DOHH2 (cell line): ENCODE measurements around the gene UAP1L1.

Source experiments
- CTCF ChIP-seq: fragments of 200-600 bp; sonication (generic); IDR thresholded peaks from one replicate; pipeline ENCODE4 v1.5.1; 2014; ENCODE audit warnings: antibody characterized with exemption, mild to moderate bottlenecking, low read depth, low read length; ENCODE audit not compliant: poor library complexity, severe bottlenecking
- EZH2phosphoT487 ChIP-seq: fragments of 200-600 bp; sonication (generic); IDR thresholded peaks from 2 replicates; pipeline ENCODE4 v1.6.1; 2017; ENCODE audit warnings: borderline replicate concordance, mild to moderate bottlenecking, antibody characterized with exemption, low read length, moderate library complexity, mixed read lengths

- no peak for TF ChIP-seq CTCF
- TF ChIP-seq EZH2phosphoT487 = no peak
Observed at GRCh38 chr9:137080260-137081122, 3.2 kb downstream of the UAP1L1 start.
